DND-41 (cell line): ENCODE measurements around the gene CTIF.

ENCODE experiments used
- EZH2 ChIP-seq: IDR thresholded peaks from 3 replicates; pipeline ENCODE4 v1.6.1; 2012; ENCODE audit warnings: borderline replicate concordance, low read depth, mild to moderate bottlenecking, moderate library complexity, low read length, inconsistent platforms; ENCODE audit not compliant: severe bottlenecking
- TF ChIP-seq, protein P1 (sequence below): IDR thresholded peaks from 2 replicates; pipeline ENCODE4 v1.5.1; 2012; ENCODE audit warnings: borderline replicate concordance, low read length, moderate library complexity, mild to moderate bottlenecking; ENCODE audit not compliant: poor library complexity, severe bottlenecking; ENCODE audit errors: extremely low read depth

DNA sequence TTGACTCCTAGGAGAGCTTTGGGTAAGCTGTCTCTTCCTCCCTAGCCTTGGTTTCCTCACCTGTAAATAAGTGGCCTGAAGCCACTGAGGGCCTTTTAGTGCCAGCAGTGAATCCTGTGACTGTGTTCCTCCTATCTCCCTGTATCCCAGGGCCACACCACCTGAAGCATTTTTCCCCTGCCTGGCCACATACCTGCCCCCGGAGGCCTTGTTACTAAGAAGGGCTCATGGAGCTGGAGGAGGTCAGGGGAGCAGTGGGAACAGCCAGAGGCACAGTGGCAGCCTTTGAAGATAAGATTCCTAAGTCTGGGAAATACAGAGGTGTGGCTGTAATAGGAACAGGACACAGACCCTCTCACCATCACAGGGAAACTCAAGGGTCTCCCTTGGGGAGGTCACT, 249.5 kb downstream of the CTIF start:
- TF ChIP-seq, protein P1, sequence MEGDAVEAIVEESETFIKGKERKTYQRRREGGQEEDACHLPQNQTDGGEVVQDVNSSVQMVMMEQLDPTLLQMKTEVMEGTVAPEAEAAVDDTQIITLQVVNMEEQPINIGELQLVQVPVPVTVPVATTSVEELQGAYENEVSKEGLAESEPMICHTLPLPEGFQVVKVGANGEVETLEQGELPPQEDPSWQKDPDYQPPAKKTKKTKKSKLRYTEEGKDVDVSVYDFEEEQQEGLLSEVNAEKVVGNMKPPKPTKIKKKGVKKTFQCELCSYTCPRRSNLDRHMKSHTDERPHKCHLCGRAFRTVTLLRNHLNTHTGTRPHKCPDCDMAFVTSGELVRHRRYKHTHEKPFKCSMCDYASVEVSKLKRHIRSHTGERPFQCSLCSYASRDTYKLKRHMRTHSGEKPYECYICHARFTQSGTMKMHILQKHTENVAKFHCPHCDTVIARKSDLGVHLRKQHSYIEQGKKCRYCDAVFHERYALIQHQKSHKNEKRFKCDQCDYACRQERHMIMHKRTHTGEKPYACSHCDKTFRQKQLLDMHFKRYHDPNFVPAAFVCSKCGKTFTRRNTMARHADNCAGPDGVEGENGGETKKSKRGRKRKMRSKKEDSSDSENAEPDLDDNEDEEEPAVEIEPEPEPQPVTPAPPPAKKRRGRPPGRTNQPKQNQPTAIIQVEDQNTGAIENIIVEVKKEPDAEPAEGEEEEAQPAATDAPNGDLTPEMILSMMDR = no peak
- no peak for TF ChIP-seq EZH2
